ENCODE data around the gene GAREM2.

The GAREM2 gene

GRCh38 chr2:26176279-26176615 is 3.4 kb downstream of the GAREM2 start:
- TF ChIP-seq GATA3 (IDR thresholded peaks at IDR 0.05; ENCODE audit: low read depth, low read length) (no peak), GATA2 (IDR thresholded peaks at IDR 0.05; ENCODE audit: low read depth, low read length) (no peak)

GRCh38 chr2:26177122-26177521 is 4.2 kb downstream of the GAREM2 start:
- TF ChIP-seq GATA3 (IDR thresholded peaks at IDR 0.05; ENCODE audit: low read depth, low read length), result no peak
- TF ChIP-seq GATA2 (IDR thresholded peaks at IDR 0.05; ENCODE audit: low read depth, low read length), result no peak

GRCh38 chr2:26178246-26178645 is 5.4 kb downstream of the GAREM2 start:
- no peak for TF ChIP-seq GATA2 (IDR thresholded peaks at IDR 0.05; ENCODE audit: low read depth, low read length)
- no peak for TF ChIP-seq GATA3 (IDR thresholded peaks at IDR 0.05; ENCODE audit: low read depth, low read length)

- TF ChIP-seq GATA3 (IDR thresholded peaks at IDR 0.05; ENCODE audit: low read depth, low read length), result no peak
- TF ChIP-seq GATA2 (IDR thresholded peaks at IDR 0.05; ENCODE audit: low read depth, low read length), result no peak
These were observed 6.0 kb downstream of the GAREM2 start for GRCh38 chr2:26178746-26179436.

GRCh38 chr2:26179446-26179913 is 6.6 kb downstream of the GAREM2 start:
- TF ChIP-seq GATA3 (IDR thresholded peaks at IDR 0.05; ENCODE audit: low read depth, low read length) (no peak), GATA2 (IDR thresholded peaks at IDR 0.05; ENCODE audit: low read depth, low read length) (no peak)

GRCh38 chr2:26182441-26182840 is 9.6 kb downstream of the GAREM2 start:
- TF ChIP-seq GATA3 (IDR thresholded peaks at IDR 0.05; ENCODE audit: low read depth, low read length) (no peak), GATA2 (IDR thresholded peaks at IDR 0.05; ENCODE audit: low read depth, low read length) (no peak)

- TF ChIP-seq GATA3 (IDR thresholded peaks at IDR 0.05; ENCODE audit: low read depth, low read length) (no peak), GATA2 (IDR thresholded peaks at IDR 0.05; ENCODE audit: low read depth, low read length) (no peak)
These were observed 10.2 kb downstream of the GAREM2 start for GRCh38 chr2:26182887-26183630.

- TF ChIP-seq GATA3 (IDR thresholded peaks at IDR 0.05; ENCODE audit: low read depth, low read length) (no peak), GATA2 (IDR thresholded peaks at IDR 0.05; ENCODE audit: low read depth, low read length) (no peak)
These were observed 11.2 kb downstream of the GAREM2 start for GRCh38 chr2:26184121-26184520.

GRCh38 chr2:26184555-26185303 is 11.8 kb downstream of the GAREM2 start:
- TF ChIP-seq GATA3 (IDR thresholded peaks at IDR 0.05; ENCODE audit: low read depth, low read length) (no peak), GATA2 (IDR thresholded peaks at IDR 0.05; ENCODE audit: low read depth, low read length) (no peak)

GRCh38 chr2:26185304-26185928 is 12.5 kb downstream of the GAREM2 start:
- no peak for TF ChIP-seq GATA3 (IDR thresholded peaks at IDR 0.05; ENCODE audit: low read depth, low read length)

- no peak for TF ChIP-seq GATA3 (IDR thresholded peaks at IDR 0.05; ENCODE audit: low read depth, low read length)
- TF ChIP-seq GATA2 (IDR thresholded peaks at IDR 0.05; ENCODE audit: low read depth, low read length), result no peak
These were observed 13.3 kb downstream of the GAREM2 start for GRCh38 chr2:26185954-26186770.

GRCh38 chr2:26187114-26187513 is 14.2 kb downstream of the GAREM2 start:
- TF ChIP-seq GATA3 (IDR thresholded peaks at IDR 0.05; ENCODE audit: low read depth, low read length), result no peak
- no peak for TF ChIP-seq GATA2 (IDR thresholded peaks at IDR 0.05; ENCODE audit: low read depth, low read length)

- TF ChIP-seq GATA2 (IDR thresholded peaks at IDR 0.05; ENCODE audit: low read depth, low read length) (no peak), GATA3 (IDR thresholded peaks at IDR 0.05; ENCODE audit: low read depth, low read length) (no peak)
These were observed 14.7 kb downstream of the GAREM2 start for GRCh38 chr2:26187537-26188104.
